Midbrain (tissue), 1 donor: ENCODE results near the gene ANKRD42.

Experiments used
- DNase-seq: peaks from one replicate; lab custom pipeline; 2025; lab: John Stamatoyannopoulos, UW

The ANKRD42 gene

DNA sequence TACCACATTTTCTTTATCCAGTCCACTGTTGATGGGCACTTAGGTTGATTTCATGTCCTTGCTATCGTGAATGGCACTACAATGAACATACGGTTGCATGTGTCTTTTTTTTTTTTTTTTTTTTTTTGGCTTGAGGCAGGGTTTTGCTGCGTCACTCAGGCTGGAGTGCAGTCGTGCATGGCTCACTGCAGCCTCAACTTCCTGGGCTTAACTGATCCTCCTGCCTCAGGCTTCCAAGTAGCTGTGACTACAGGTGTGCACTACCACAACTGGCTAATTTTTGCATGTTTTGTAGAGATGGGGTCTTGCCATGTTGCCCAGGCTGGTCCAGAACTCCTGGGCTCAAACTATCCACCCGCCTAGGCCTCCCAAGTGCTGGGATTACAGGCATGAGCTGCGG lies 94.1 kb downstream of the ANKRD42 start:
- no peak for DNase-seq

DNA sequence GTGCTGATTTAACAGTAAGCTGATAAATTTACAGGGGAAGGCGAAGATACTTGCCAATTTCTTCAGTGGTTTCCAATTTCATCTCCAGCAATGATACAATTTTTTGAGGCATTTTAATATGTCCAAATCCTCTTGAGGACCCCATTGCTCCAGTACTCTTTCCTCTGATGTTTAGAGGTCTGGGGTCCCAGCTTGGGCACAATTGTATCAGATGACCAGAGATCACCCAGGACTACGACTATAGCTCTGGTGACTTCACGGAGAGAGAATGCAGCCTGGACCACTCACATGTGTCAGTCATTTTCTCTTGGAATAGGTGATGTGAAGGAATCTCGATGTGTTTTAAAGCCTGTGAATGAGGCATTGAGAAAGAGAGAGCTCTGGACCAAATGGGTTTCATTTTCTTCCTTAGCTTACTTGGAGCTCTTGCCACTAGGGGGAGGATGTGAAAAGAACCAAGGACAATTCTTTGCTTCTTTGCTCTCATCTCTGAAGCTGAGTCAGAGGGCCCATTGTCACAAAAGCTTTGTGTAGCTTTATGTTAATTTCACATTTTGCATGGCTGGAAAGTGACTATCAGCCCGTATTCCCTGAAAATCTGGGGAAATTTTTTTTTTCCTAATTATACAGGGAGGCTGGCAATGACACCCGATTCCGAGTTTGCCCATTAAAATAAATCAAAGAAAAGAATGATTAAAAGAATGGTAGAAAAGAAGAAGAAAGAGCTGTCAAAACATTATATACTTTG lies 99.4 kb downstream of the ANKRD42 start:
- DNase-seq, result peak; percentile 85

DNA sequence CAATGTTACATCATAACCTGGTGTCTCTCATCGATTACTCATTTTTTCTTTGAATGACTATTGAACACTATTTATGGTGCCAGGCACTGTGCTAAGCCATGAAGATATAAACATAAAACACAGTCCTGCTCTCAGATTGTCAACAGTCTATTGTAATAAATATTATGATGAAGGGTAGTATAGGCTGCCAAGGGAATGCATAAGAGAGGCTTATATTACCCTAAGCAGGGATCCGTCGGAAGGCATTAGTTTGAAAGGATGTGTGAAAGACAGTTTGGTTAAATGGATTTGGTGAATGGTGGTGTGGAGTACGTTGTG lies 99.9 kb downstream of the ANKRD42 start:
- no peak for DNase-seq

DNA sequence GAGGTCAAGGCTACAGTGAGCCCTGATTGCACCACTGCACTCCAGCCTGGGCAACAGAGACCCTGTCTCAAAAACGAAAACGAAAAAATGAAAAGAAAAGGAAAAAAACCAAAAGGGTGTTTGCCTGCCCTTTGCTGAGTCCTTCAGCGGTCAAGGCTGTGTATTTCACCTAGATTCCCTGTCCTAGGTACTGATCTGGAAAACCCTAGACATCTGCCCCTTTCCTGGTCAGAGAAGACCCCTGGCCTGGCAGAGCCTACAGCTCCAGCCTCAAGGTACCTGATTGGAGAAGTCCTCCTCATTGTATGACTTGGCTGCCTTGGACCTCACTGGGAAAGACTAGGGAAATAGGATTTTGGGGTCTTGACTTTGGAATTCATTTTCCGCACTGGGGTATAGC lies 100.7 kb downstream of the ANKRD42 start:
- no peak for DNase-seq
